OCI-LY3 (cell line): Measurements from ENCODE around the gene FAM120A.

Source experiments
- H2AFZ ChIP-seq: fragments of 200-600, 300-600 bp; shearing (Covaris generic); 2 replicates; pipeline ENCODE4 v1.6.0; 2014; ENCODE audit warnings: antibody characterized with exemption, low read depth, low read length
- H3K27ac ChIP-seq: fragments of 200-600, 300-600 bp; sonication (generic); 2 replicates; pipeline ENCODE4 v1.5.1; 2014; ENCODE audit warnings: mild to moderate bottlenecking, low read length, moderate library complexity, mixed read lengths
- H3K27me3 ChIP-seq: fragments of 200-600, 300-600 bp; sonication (generic); 2 replicates; pipeline ENCODE4 v1.6.1; 2014; ENCODE audit warnings: low read depth, low read length, mixed read lengths
- H3K36me3 ChIP-seq: fragments of 200-600, 300-600 bp; sonication (generic); replicated peaks from 2 replicates; pipeline ENCODE3; 2014; ENCODE audit warnings: low read depth, low read length, mixed read lengths
- H3K4me1 ChIP-seq: fragments of 300-600, 200-600 bp; sonication (generic); 2 replicates; pipeline ENCODE4 v1.6.1; 2014; ENCODE audit warnings: low read length, mixed read lengths
- H3K4me2 ChIP-seq: fragments of 200-600, 300-600 bp; sonication (generic); 2 replicates; pipeline ENCODE4 v1.6.1; 2014; ENCODE audit warnings: low read length, mixed read lengths
- H3K4me3 ChIP-seq: fragments of 300-600, 200-600 bp; sonication (generic); 2 replicates; pipeline ENCODE4 v1.5.1; 2014; ENCODE audit warnings: antibody characterized with exemption, mild to moderate bottlenecking, low read length, moderate library complexity
- H3K79me2 ChIP-seq: fragments of 300-600, 200-600 bp; shearing (Covaris generic); 2 replicates; pipeline ENCODE4 v1.6.1; 2014; ENCODE audit warnings: mild to moderate bottlenecking, low read length, mixed read lengths
- H3K9ac ChIP-seq: fragments of 300-600, 200-600 bp; shearing (Covaris generic); 2 replicates; pipeline ENCODE4 v1.6.0; 2014; ENCODE audit warnings: mild to moderate bottlenecking, low read length, moderate library complexity
- H3K9me3 ChIP-seq: fragments of 200-600, 300-600 bp; shearing (Covaris generic); 2 replicates; pipeline ENCODE4 v1.6.1; 2014; ENCODE audit warnings: low read length, mixed read lengths; ENCODE audit not compliant: insufficient read depth
- H4K20me1 ChIP-seq: fragments of 200-600, 300-600 bp; sonication (generic); 2 replicates; pipeline ENCODE4 v1.6.1; 2016; ENCODE audit warnings: low read length, mixed read lengths; ENCODE audit not compliant: insufficient read depth
- EZH2phosphoT487 ChIP-seq: fragments of 200-600 bp; shearing (Covaris generic); IDR thresholded peaks from 2 replicates; pipeline ENCODE4 v1.6.1; 2018; ENCODE audit warnings: antibody characterized with exemption, mixed run types, low read depth
- TF ChIP-seq, protein P1 (sequence below): fragments of 200-600, 300-600 bp; sonication (generic); IDR thresholded peaks from 2 replicates; pipeline ENCODE4 v1.5.1; 2014; ENCODE audit warnings: antibody characterized with exemption, low read length, low read depth

Gene FAM120A

DNA sequence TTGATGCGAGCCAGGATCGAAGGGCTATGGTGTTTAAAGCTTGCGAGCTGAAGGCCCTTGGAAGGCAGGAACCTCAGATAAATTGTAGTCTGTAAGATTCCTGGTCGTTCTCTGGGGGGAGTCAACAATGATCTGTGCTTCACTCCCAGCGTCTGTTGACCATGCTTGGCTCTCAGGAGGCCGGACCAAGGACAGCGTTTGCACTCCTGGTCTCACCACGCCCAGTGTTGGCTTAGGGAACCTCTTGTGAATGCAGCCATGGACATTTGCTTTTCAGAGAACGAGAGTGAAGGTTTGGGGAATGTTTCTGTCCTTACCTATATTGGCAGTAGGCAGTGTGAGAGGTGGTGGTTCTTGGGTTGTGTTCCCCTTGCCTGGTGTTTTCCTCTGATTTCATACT lies 62.1 kb downstream of the FAM120A start:
- no peaks in the 10 kb centered on the region for H3K9me3 ChIP-seq
- H3K27me3 ChIP-seq = no peaks in the 10 kb centered on the region
- peaks cover 27% of the 10 kb centered on the region for H4K20me1 ChIP-seq
- H3K9ac ChIP-seq = no peak overlapping the region
- H3K4me3 ChIP-seq = no peak overlapping the region
- H3K4me1 ChIP-seq = no peaks in the 10 kb centered on the region
- H3K27ac ChIP-seq = no peak overlapping the region
- no peak overlapping the region for H3K4me2 ChIP-seq
- H3K36me3 ChIP-seq = peaks cover 7% of the 10 kb centered on the region
- H3K79me2 ChIP-seq = peaks cover 64% of the 10 kb centered on the region
- no peak overlapping the region for H2AFZ ChIP-seq
- TF ChIP-seq EZH2phosphoT487 = no peak

DNA sequence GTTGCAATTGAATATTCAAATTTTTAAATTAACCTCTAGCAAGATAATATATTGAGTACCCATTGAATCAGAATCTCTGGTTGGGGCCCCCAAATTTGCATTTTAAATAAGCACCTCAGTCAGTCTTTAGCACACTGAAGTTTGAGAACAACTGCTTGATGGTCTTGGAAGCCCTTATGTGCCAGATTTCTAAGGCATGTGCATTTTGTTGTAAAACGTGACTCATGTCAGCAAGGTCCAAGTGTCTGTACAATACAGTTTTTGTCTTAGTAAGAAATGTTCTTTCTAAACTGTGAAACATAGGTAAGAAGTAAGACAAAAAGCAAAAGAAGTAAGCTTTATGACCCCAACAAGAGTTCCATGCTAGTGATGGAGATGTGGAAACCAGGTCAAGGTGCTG lies 65.8 kb downstream of the FAM120A start:
- Histone ChIP-seq H3K36me3 (peaks cover 12% of the 10 kb centered on the region), H3K4me3 (no peak overlapping the region), H3K4me1 (no peaks in the 10 kb centered on the region), H3K9ac (no peak overlapping the region), H2AFZ (no peak overlapping the region), H3K27me3 (no peaks in the 10 kb centered on the region), H3K4me2 (no peak overlapping the region), H4K20me1 (peaks cover 24% of the 10 kb centered on the region; the same call in 1 of the 2 replicates), H3K79me2 (peaks cover 52% of the 10 kb centered on the region), H3K9me3 (no peaks in the 10 kb centered on the region), H3K27ac (no peak overlapping the region)
- TF ChIP-seq EZH2phosphoT487 = no peak

DNA sequence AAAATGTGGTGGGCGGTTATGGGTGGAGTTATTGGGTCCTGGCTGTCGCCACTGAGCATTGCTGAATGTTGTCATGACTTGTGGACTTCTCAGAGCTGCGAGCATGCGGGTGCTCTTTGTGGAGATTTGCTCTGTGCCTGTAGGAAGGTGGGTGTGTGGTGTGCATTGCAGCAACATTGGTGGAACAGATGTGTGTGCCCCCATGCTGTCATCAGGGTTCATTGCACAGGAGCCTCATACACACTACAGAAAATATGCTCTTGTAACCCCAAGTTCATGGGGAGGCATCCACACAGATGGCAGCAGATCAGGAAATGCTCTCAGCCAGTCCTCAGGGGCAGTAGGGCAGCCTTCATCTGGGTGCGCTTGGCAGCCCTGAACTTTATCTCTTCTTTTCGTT lies 69.0 kb downstream of the FAM120A start:
- Histone ChIP-seq H4K20me1 (peaks cover 17% of the 10 kb centered on the region), H3K27me3 (no peaks in the 10 kb centered on the region), H3K36me3 (peaks cover 15% of the 10 kb centered on the region), H3K27ac (no peak overlapping the region), H3K4me2 (no peak overlapping the region), H3K9me3 (no peaks in the 10 kb centered on the region), H3K4me1 (no peaks in the 10 kb centered on the region), H2AFZ (no peak overlapping the region), H3K79me2 (peaks cover 55% of the 10 kb centered on the region), H3K9ac (no peak overlapping the region), H3K4me3 (no peak overlapping the region)
- TF ChIP-seq, protein P1, sequence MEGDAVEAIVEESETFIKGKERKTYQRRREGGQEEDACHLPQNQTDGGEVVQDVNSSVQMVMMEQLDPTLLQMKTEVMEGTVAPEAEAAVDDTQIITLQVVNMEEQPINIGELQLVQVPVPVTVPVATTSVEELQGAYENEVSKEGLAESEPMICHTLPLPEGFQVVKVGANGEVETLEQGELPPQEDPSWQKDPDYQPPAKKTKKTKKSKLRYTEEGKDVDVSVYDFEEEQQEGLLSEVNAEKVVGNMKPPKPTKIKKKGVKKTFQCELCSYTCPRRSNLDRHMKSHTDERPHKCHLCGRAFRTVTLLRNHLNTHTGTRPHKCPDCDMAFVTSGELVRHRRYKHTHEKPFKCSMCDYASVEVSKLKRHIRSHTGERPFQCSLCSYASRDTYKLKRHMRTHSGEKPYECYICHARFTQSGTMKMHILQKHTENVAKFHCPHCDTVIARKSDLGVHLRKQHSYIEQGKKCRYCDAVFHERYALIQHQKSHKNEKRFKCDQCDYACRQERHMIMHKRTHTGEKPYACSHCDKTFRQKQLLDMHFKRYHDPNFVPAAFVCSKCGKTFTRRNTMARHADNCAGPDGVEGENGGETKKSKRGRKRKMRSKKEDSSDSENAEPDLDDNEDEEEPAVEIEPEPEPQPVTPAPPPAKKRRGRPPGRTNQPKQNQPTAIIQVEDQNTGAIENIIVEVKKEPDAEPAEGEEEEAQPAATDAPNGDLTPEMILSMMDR = no peak
- no peak for TF ChIP-seq EZH2phosphoT487

DNA sequence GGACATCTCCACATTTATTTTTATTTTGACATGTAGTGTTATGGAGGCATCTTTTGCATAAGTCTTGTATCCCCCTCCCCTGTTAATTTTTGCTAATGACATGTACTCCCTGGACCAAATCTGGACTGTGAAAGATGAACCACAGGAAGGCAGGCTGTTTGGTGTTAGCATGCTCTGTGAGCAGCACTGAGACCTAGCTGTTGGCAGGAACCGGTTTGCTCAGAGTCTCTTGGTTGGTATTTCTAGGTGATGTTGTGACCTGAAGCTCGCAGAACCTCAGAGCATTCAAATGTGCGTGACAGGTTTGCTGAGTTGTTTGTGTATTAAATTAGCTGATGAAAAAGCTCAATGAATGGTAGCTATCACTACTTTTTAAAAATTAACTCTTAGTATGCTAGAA lies 71.3 kb downstream of the FAM120A start:
- no peak overlapping the region for H3K4me2 ChIP-seq
- H3K79me2 ChIP-seq = peaks cover 50% of the 10 kb centered on the region
- no peak overlapping the region for H3K4me3 ChIP-seq
- H4K20me1 ChIP-seq = peaks cover 15% of the 10 kb centered on the region
- no peaks in the 10 kb centered on the region for H3K4me1 ChIP-seq
- TF ChIP-seq EZH2phosphoT487 = no peak
- TF ChIP-seq, protein P1 = no peak
- H3K36me3 ChIP-seq = peaks cover 16% of the 10 kb centered on the region
- no peak overlapping the region for H2AFZ ChIP-seq
- H3K27ac ChIP-seq = no peak overlapping the region
- no peaks in the 10 kb centered on the region for H3K9me3 ChIP-seq
- no peaks in the 10 kb centered on the region for H3K27me3 ChIP-seq
- H3K9ac ChIP-seq = no peak overlapping the region

- Histone ChIP-seq H3K9me3 (no peaks in the 10 kb centered on the region), H4K20me1 (peaks cover 6% of the 10 kb centered on the region), H2AFZ (no peak overlapping the region), H3K27ac (no peak overlapping the region), H3K9ac (no peak overlapping the region), H3K4me3 (no peak overlapping the region), H3K27me3 (no peaks in the 10 kb centered on the region), H3K79me2 (peaks cover 41% of the 10 kb centered on the region), H3K4me1 (no peaks in the 10 kb centered on the region), H3K36me3 (peaks cover 22% of the 10 kb centered on the region), H3K4me2 (no peak overlapping the region)
- no peak for TF ChIP-seq EZH2phosphoT487
- TF ChIP-seq, protein P1 = no peak
These were observed 72.1 kb downstream of the FAM120A start for GRCh38 chr9:93523518-93524144.
